H9 (cell line): ENCODE measurements around the gene GET4. TPM values are rescaled to one million over a fixed set of nuclear protein-coding genes. Genes with fewer than 3 reads are reported as not detected.
A peak's percentile ranks its signal among the peaks of the same experiment; 100 is the strongest.

Source experiments
- DNase-seq: peaks from one replicate; pipeline ENCODE4 v3.0.0-alpha.2; 2017
- H2AFZ ChIP-seq: one replicate; pipeline ENCODE4 v1.6.1; 2013; ENCODE audit warnings: mild to moderate bottlenecking, low read length, control low read depth, moderate library complexity
- H2AK5ac ChIP-seq: 2 replicates; pipeline ENCODE4 v1.6.1; 2013; ENCODE audit warnings: low read length, control low read depth, mixed read lengths; ENCODE audit not compliant: insufficient read length
- H2BK120ac ChIP-seq: one replicate; pipeline ENCODE4 v1.6.1; 2013; ENCODE audit warnings: low read depth, mild to moderate bottlenecking, low read length, control low read depth, inconsistent platforms; ENCODE audit not compliant: poor library complexity, severe bottlenecking
- H2BK12ac ChIP-seq: 2 replicates; pipeline ENCODE4 v1.6.1; 2013; ENCODE audit warnings: low read length, control low read depth, mixed read lengths, low read depth; ENCODE audit not compliant: insufficient read length
- H2BK15ac ChIP-seq: 2 replicates; pipeline ENCODE4 v1.6.1; 2013; ENCODE audit warnings: low read depth, low read length, control low read depth
- H2BK20ac ChIP-seq: one replicate; pipeline ENCODE4 v1.6.1; 2013; ENCODE audit warnings: low read depth, mild to moderate bottlenecking, low read length, control low read depth, inconsistent platforms; ENCODE audit not compliant: poor library complexity, severe bottlenecking
- H2BK5ac ChIP-seq: 2 replicates; pipeline ENCODE4 v1.6.1; 2013; ENCODE audit warnings: low read length, control low read depth, mixed read lengths; ENCODE audit not compliant: insufficient read length
- H3K14ac ChIP-seq: 2 replicates; pipeline ENCODE4 v1.6.1; 2013; ENCODE audit warnings: low read length, control low read depth; ENCODE audit not compliant: insufficient read depth
- H3K18ac ChIP-seq: 2 replicates; pipeline ENCODE4 v1.6.1; 2013; ENCODE audit warnings: low read depth, mild to moderate bottlenecking, mixed read lengths, low read length, control low read depth; ENCODE audit not compliant: insufficient read length
- H3K23ac ChIP-seq: 2 replicates; pipeline ENCODE4 v1.6.1; 2013; ENCODE audit warnings: low read length, control low read depth, mixed read lengths, low read depth; ENCODE audit not compliant: insufficient read length
- H3K23me2 ChIP-seq: 2 replicates; pipeline ENCODE4 v1.6.1; 2013; ENCODE audit warnings: low read depth, mild to moderate bottlenecking, mixed read lengths, low read length, control low read depth; ENCODE audit not compliant: insufficient read length, poor library complexity, severe bottlenecking
- H3K27ac ChIP-seq: 2 replicates; pipeline ENCODE4 v1.5.1; 2013; ENCODE audit warnings: low read length, control low read depth, mixed read lengths, low read depth; ENCODE audit not compliant: insufficient read length
- H3K27me3 ChIP-seq: 2 replicates; pipeline ENCODE4 v1.6.1; 2013; ENCODE audit warnings: low read length, control low read depth, inconsistent platforms; ENCODE audit not compliant: insufficient read depth
- H3K4ac ChIP-seq: 2 replicates; pipeline ENCODE4 v1.6.1; 2013; ENCODE audit warnings: low read depth, mild to moderate bottlenecking, control low read depth, inconsistent platforms, low read length, moderate library complexity
- H3K4me1 ChIP-seq: 2 replicates; pipeline ENCODE4 v1.6.1; 2013; ENCODE audit warnings: low read length, control low read depth, inconsistent platforms; ENCODE audit not compliant: insufficient read depth
- H3K4me2 ChIP-seq: 2 replicates; pipeline ENCODE4 v1.6.1; 2013; ENCODE audit warnings: low read length, control low read depth, mixed read lengths; ENCODE audit not compliant: insufficient read length, insufficient read depth
- H3K56ac ChIP-seq: 2 replicates; pipeline ENCODE4 v1.6.1; 2013; ENCODE audit warnings: low read depth, mild to moderate bottlenecking, mixed read lengths, low read length, control low read depth; ENCODE audit not compliant: insufficient read length
- H3K79me1 ChIP-seq: 2 replicates; pipeline ENCODE4 v1.6.1; 2013; ENCODE audit warnings: low read depth, mild to moderate bottlenecking, moderate library complexity, low read length, control low read depth, inconsistent platforms; ENCODE audit not compliant: insufficient read depth, poor library complexity, severe bottlenecking
- H3K79me2 ChIP-seq: 2 replicates; pipeline ENCODE4 v1.6.1; 2013; ENCODE audit warnings: low read length, control low read depth, inconsistent platforms; ENCODE audit not compliant: insufficient read depth
- H3K9ac ChIP-seq: 2 replicates; pipeline ENCODE4 v1.6.1; 2013; ENCODE audit warnings: low read length, control low read depth, mixed read lengths; ENCODE audit not compliant: insufficient read length; ENCODE audit errors: extremely low read depth
- H3K9me3 ChIP-seq: one replicate; pipeline ENCODE4 v1.6.1; 2013; ENCODE audit warnings: low read depth, low read length, inconsistent platforms; ENCODE audit not compliant: control insufficient read depth
- H3T11ph ChIP-seq: one replicate; pipeline ENCODE4 v1.6.1; 2013; ENCODE audit warnings: mild to moderate bottlenecking, low read length, control low read depth, inconsistent platforms
- H4K20me1 ChIP-seq: one replicate; pipeline ENCODE4 v1.6.1; 2013; ENCODE audit not compliant: control insufficient read depth, insufficient read length, insufficient read depth
- H4K5ac ChIP-seq: 2 replicates; pipeline ENCODE4 v1.6.1; 2013; ENCODE audit warnings: low read depth, mild to moderate bottlenecking, mixed read lengths, low read length, control low read depth; ENCODE audit not compliant: insufficient read length
- H4K8ac ChIP-seq: replicated peaks from 2 replicates; pipeline ENCODE4 v1.6.1; 2013; ENCODE audit warnings: low read length, control low read depth, mixed read lengths, low read depth; ENCODE audit not compliant: insufficient read length
- H4K91ac ChIP-seq: 2 replicates; pipeline ENCODE4 v1.6.1; 2013; ENCODE audit warnings: low read depth, mild to moderate bottlenecking, moderate library complexity, mixed read lengths, low read length, control low read depth; ENCODE audit not compliant: insufficient read length
- H3K27ac Mint-ChIP-seq, 3 experiments: 2 replicates in 2 of 3; 3 replicates in 1 of 3; pipeline ENCODE4 v1.8.0; 2020 to 2021; ENCODE audit warnings: mixed read lengths in 3 of 3, mild to moderate bottlenecking in 1 of 3, moderate library complexity in 1 of 3
- H3K27me3 Mint-ChIP-seq: 2 replicates; pipeline ENCODE4 v1.8.0; 2021; ENCODE audit warnings: low read depth, mild to moderate bottlenecking, moderate library complexity, mixed read lengths
- H3K36me3 Mint-ChIP-seq, 3 experiments: 2 replicates in 2 of 3; 3 replicates in 1 of 3; pipeline ENCODE4 v1.8.0; 2020 to 2021; ENCODE audit warnings: low read depth in 3 of 3, mixed read lengths in 3 of 3; ENCODE audit not compliant: insufficient read depth in 1 of 3
- H3K4me1 Mint-ChIP-seq, 2 experiments: 2 replicates each; pipeline ENCODE4 v1.8.0; 2020; ENCODE audit warnings: mixed read lengths in 2 of 2
- H3K4me3 Mint-ChIP-seq, 2 experiments: 2 replicates in 1 of 2; 3 replicates in 1 of 2; pipeline ENCODE4 v1.8.0; 2020 to 2021; ENCODE audit warnings: mild to moderate bottlenecking in 2 of 2, mixed read lengths in 2 of 2, moderate library complexity in 1 of 2
- H3K9me3 Mint-ChIP-seq, 2 experiments: 2 replicates in 1 of 2; 3 replicates in 1 of 2; pipeline ENCODE4 v1.8.0; 2020; ENCODE audit warnings: mild to moderate bottlenecking in 2 of 2, mixed read lengths in 2 of 2, moderate library complexity in 1 of 2
- WGBS: extraction: QIAGEN DNeasy Blood & Tissue Kit; methylation state at CpG from one replicate; pipeline ENCODE4 v1.1.7; 2013; ENCODE audit warnings: missing lambda C conversion rate, low lambda C conversion rate, mixed read lengths; ENCODE audit not compliant: insufficient read length; ENCODE audit errors: extremely low coverage; 5-methylcytosine and 5-hydroxymethylcytosine counted together
- total RNA-seq: library from RNA; stranded (reverse); gene quantifications from 2 replicates; pipeline ENCODE4 v1.2.1, GENCODE V29; 2021
- TF ChIP-seq, protein P1 (sequence below): fragments of 200-600 bp; sonication (generic); conservative IDR thresholded peaks from 3 replicates; pipeline ENCODE4 v1.8.0; 2021; ENCODE audit warnings: antibody characterized with exemption, mild to moderate bottlenecking

GET4 gene
- total RNA-seq, 1 experiment from 2014 or later = 70.2 TPM

DNA sequence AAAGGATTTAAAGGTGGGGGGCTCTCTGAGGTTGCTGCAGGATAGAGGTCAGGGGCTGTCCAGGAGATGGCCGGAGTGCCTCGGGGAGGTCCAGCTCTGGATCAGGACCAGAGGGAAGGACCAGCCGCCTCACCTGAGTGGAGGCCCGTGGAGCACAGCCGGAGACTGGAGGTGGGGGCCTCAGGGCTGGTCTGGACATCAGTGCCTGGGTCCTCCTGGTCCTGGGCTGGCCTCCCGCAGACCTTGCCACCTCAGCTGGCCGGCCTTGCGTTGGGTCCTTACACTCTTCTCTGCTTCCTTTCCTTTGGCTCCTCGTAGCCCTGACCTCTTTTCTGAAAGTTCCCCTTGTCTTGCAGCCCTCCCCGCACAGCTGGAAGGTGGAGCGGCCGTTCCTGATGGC, 42.1 kb upstream of the GET4 start:
- H3K23ac ChIP-seq = no peak overlapping the region
- no peak overlapping the region for H2BK20ac ChIP-seq
- no peak overlapping the region for H2BK12ac ChIP-seq
- no peaks in the 10 kb centered on the region for H3K27me3 ChIP-seq
- H3K9me3 Mint-ChIP-seq = no peaks in the 10 kb centered on the region
- H3K9me3 ChIP-seq = no peaks in the 10 kb centered on the region
- no peak overlapping the region for H2AFZ ChIP-seq
- DNase-seq = no peak
- H3K27me3 Mint-ChIP-seq = no peaks in the 10 kb centered on the region
- H3K27ac ChIP-seq = no peak overlapping the region
- H3K56ac ChIP-seq = no peak overlapping the region
- peak overlapping the region; percentile 63 to 88 (median 74); a peak in 4 of 7 replicates for H3K27ac Mint-ChIP-seq
- peaks cover 3% of the 10 kb centered on the region for H3K23me2 ChIP-seq
- no peak overlapping the region for H3K4me3 Mint-ChIP-seq
- no peaks in the 10 kb centered on the region for H4K20me1 ChIP-seq
- no peak overlapping the region for H3K4me2 ChIP-seq
- H3K4me1 Mint-ChIP-seq = peaks cover 35% of the 10 kb centered on the region in 2 experiments
- H4K91ac ChIP-seq = no peak overlapping the region
- TF ChIP-seq, protein P1, sequence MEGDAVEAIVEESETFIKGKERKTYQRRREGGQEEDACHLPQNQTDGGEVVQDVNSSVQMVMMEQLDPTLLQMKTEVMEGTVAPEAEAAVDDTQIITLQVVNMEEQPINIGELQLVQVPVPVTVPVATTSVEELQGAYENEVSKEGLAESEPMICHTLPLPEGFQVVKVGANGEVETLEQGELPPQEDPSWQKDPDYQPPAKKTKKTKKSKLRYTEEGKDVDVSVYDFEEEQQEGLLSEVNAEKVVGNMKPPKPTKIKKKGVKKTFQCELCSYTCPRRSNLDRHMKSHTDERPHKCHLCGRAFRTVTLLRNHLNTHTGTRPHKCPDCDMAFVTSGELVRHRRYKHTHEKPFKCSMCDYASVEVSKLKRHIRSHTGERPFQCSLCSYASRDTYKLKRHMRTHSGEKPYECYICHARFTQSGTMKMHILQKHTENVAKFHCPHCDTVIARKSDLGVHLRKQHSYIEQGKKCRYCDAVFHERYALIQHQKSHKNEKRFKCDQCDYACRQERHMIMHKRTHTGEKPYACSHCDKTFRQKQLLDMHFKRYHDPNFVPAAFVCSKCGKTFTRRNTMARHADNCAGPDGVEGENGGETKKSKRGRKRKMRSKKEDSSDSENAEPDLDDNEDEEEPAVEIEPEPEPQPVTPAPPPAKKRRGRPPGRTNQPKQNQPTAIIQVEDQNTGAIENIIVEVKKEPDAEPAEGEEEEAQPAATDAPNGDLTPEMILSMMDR = no peak
- no peak overlapping the region for H4K8ac ChIP-seq
- no peak overlapping the region for H2BK15ac ChIP-seq
- H3K18ac ChIP-seq = no peak overlapping the region
- no CpG with 5 or more reads among the region's 12 CpGs for WGBS
- H3K79me2 ChIP-seq = peaks cover 51% of the 10 kb centered on the region; the same call in 1 of the 2 replicates
- H3K14ac ChIP-seq = no peak overlapping the region; the same call in 1 of the 2 replicates
- no peak overlapping the region for H4K5ac ChIP-seq
- H3K36me3 Mint-ChIP-seq = peaks cover 20 to 46% (median 37%) of the 10 kb centered on the region in 3 experiments
- H3T11ph ChIP-seq = no peak overlapping the region
- H3K4ac ChIP-seq = no peak overlapping the region
- peaks cover 12% of the 10 kb centered on the region for H3K4me1 ChIP-seq
- H2AK5ac ChIP-seq = no peak overlapping the region
- no peak overlapping the region for H2BK120ac ChIP-seq
- H3K79me1 ChIP-seq = peaks cover 7% of the 10 kb centered on the region
- no peak overlapping the region for H3K9ac ChIP-seq
- no peak overlapping the region for H2BK5ac ChIP-seq
